HT1080 (cell line): ENCODE results near the gene PRR4. TPM values are rescaled to one million over a fixed set of nuclear protein-coding genes. Genes with fewer than 3 reads are reported as not detected.

Source experiments
- DNase-seq: peaks from one replicate; pipeline ENCODE4 v3.0.0-alpha.2; 2015; ENCODE audit warnings: low read depth
- polyA plus RNA-seq, 2 experiments: library from polyadenylated mRNA; depleted of rRNA; stranded (reverse); fragments of >200 nt; gene quantifications; 2 replicates each; pipeline ENCODE4 v1.2.3, GENCODE V29; 2015
- total RNA-seq: library from RNA; depleted of rRNA; stranded (reverse); fragments of >200 nt; shearing (Covaris generic); gene quantifications from 2 replicates; pipeline ENCODE4 v1.2.3, GENCODE V29; 2014; rRNA removed

Gene PRR4, protein sequence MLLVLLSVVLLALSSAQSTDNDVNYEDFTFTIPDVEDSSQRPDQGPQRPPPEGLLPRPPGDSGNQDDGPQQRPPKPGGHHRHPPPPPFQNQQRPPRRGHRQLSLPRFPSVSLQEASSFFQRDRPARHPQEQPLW
- 1.8 and 3.4 TPM in 2 replicates for total RNA-seq
- 0.70 and 1.7 TPM in 2 replicates for polyA plus RNA-seq (2015; cell fraction: cytosol; rRNA removed)
- polyA plus RNA-seq (2015; cell fraction: nucleus; rRNA removed) = 6.5 and 6.9 TPM in 2 replicates

GRCh38 chr12:10849425-10849878 is at the start of gene PRR4:
Gene PRR4, minus strand, starts transcription at chr12:10849475. Its CDS starts 38 bp downstream, at chr12:10849437.
- peak; percentile 94 for DNase-seq

DNA sequence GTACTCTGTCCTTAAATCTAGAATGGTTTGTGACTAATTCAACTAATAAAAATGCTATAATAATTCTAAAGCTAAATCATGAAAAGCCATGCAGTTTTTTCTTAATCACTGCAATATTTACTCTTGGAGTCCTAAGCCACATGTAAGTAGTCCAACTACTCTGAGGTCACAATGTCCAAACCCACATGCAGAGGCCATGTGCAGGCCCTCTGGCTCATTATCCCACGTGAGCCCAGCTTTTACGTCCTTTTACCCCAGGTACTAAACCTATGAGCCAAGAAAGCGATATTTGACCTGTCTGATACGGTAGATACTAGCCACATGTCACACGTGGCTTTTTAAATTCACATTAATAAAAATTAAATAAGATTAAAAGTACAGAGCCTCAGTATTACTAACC is 47.6 kb upstream of the PRR4 start:
- no peak for DNase-seq

- DNase-seq = no peak
These were observed 42.7 kb upstream of the PRR4 start for GRCh38 chr12:10891937-10892336.

- DNase-seq = no peak
These were observed 40.0 kb upstream of the PRR4 start for GRCh38 chr12:10889226-10889625.

DNA sequence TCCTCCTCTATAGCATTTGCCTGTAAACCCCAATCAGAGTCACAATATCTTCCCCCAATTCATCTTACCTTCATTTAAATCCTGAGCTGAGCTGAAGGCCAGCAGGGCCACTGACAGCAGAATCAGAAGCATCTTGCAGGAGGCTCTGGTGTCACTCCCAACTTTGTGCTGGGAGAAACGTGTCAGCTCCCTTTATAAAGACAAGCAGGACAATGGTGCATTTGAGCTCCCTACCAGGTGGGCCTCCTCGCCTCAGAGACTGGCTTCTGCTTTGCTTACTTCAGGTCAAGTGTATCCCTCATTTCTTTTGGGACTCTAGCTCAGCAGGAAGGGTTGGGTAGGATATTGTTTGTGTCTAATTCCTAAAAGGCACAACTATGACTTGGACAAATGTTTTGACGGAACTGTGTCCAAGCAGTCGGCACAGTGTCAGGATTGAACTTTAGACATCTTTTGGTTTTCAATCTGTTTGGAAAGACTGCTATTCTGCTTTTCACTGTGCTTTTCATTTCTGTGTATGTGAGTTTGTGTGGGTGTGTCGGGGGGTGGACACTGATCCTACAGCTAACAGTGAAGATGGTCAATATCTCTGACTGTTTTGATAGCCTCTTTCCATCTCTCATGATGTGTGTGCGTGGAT is 34.9 kb upstream of the PRR4 start, which contains the start of gene PRH1:
TSS of gene PRH1 (minus strand) at position 170 of the 640 bp plus-strand sequence. CDS start at position 132, 38 bp downstream.
- DNase-seq = no peak

DNA sequence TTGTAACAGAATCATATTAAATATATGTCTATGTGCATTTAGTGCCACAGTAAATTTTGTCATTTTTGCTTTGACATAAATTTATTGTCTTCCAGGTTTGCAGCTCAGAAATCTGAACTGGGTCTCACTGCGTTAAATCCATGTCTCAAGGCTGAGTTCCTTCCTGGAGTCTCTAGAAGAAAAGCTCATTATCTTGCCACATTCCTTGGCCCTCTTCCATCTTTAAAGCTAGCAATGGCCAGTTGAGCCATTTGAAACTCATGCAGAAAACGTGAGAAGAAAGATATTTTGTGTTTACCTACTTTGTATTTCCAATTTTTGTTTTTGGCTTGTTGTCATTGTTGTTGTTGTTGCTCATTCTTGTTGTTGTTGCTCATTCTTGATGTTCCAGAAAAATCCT is 24.1 kb upstream of the PRR4 start:
- DNase-seq = no peak

DNA sequence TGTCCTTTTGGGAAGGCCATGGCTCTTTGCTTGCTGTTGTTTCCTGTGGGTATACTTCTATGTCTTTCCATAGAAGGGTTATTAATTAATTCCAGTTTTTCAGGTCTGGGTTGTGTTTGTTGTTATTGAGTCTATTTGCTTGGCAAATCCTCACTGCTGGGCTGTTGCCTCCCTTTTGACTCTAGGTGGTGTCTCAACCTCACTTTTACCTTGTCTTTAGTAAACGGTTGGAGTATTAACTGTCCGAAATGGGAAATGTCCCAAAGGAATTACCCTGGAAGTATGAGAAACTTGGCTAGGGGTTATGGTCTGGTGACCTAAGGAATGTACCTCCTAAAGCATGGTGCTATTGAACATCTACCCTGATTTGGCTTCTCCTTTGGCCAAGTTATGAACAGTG is 18.1 kb upstream of the PRR4 start:
- no peak for DNase-seq

DNA sequence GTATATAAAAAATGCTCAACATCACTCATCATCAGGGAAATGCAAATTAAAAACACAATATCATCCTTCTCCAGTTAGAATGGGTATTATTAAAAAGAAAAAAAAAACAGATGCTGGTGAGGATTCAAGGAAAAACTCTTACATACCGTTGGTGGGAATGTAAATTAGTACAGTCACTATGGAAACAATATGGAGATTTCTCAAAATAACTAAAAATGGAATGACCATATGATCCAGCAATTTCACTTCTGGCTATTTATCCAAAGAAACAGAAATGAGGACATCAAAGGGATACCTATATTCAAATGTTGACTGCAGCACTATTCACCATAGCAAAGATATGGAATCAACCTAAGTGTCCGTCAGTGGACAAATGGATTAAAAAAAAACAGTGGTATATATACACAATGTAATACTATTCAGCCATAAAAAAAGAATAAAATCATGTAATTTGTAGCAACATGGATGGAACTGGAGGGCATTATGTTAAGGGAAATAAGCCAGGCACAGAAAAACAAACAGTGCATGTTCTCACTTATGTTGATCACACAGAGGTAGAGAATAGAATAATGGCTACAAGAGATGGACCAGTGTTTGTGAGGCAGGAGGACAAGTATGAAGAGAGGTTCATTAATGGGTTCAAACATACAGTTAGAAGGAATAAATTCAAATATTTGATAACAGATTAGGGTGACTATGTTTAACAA is 14.4 kb upstream of the PRR4 start:
- no peak for DNase-seq

- DNase-seq = peak; percentile 31
These were observed 12.1 kb upstream of the PRR4 start for GRCh38 chr12:10861366-10861765.

DNA sequence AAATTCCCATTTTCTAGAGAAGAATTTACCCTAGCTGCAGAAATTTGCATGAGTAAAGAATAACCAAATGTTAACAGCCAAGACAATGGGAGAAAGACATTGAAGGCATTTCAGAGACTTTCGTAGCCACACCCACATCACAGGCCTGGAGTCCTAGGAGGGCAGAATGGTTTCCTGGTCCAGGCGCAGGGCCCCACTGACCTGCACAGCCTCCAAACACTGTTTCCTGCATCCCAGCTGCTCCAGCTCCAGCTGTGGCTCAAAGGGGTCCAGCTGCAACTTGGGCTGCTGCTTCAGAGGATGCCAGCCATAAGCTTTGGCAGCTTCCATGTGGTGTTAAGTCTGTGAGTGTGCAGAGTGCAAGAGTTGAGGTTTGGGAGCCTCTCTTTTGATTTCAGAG is 6.5 kb upstream of the PRR4 start:
- DNase-seq = no peak

DNA sequence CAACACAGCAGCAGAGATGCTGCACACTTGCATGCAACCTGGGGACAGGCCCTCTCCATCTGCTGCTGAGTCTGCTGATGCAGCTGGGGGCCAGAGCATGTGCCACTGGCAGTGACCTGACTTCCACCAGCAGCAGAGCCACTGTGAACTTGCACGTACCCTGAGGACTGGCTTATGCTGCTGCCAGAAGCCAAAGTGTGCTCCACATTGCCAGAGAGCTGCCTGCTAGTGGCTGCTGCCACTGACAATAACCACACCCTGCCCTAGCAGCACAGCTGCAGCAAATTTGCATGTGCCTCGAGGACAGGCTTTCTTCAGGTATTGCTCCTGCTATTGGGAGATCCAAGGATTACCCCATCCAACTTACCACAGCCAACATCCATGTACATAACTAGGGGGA is 4.5 kb upstream of the PRR4 start:
- DNase-seq = no peak

DNA sequence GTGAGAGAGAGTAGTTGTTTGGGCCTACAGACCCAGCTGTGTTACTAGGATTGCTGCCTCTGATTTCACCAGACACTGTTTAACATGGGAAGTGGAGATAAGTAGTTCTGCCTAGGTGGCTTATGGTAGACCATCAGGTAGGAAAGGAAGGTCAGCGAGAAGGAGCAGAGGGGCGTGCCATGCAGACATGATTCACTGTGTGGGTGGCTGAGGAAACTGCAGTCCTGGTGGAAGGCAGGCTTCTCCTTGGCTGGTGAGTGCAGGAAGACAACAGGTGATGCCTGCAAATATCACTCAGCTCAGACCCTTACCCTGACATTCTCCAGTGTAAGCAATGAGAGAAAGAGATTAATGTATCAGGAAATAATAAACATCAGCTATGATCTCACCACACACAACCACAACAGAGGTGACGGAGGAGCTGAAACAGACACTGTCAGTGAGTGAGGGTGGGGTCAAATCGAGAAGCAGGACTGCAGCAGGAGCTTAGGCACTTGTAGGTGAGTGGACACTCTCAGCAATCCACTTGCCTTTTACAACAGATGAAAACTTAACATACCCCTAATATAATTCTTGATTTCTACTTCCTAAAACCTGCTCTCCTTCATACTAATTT is 2.1 kb upstream of the PRR4 start:
- DNase-seq = no peak

- DNase-seq = no peak
These were observed 1.5 kb downstream of the PRR4 start for GRCh38 chr12:10847744-10848143.

DNA sequence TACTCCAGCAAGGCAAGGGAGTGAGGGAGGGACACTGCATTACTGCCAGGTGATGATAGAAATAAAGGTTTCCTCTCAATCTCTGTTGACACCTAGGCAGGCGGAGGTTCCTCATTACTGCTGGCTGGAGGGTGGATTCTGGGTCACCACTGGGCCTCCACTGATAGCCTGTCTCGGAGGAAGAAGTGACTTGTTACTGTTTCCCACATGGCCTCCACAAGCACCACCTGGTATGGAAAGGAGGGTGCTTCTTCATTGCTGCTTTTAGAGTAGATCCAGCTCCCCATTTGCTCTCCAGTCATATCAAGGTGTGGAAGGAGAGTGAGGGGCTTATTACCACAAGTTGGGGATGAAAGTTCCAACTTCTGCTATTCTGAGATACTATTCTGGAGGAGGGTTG is 6.4 kb downstream of the PRR4 start:
- DNase-seq = no peak

- no peak for DNase-seq
These were observed 10.8 kb downstream of the PRR4 start for GRCh38 chr12:10838461-10838860.

DNA sequence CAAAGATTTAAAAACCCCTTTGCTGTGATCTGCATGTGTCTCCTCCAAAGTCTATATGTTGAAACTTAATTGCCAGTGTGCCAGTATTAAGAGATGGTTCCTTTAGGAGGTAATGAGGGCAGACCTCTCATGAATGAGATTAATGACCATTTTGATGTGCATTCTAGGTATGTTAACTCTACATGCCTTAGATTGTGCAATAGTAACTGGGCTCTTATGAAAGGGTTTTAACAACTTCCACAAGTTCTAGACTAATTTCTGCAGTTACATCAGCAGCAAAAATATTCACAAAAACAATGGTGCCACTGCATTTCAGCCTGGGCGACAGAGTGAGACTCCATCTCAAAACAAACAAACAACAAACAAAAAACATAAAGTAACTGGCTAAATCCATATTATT is 19.3 kb downstream of the PRR4 start:
- DNase-seq = no peak

DNA sequence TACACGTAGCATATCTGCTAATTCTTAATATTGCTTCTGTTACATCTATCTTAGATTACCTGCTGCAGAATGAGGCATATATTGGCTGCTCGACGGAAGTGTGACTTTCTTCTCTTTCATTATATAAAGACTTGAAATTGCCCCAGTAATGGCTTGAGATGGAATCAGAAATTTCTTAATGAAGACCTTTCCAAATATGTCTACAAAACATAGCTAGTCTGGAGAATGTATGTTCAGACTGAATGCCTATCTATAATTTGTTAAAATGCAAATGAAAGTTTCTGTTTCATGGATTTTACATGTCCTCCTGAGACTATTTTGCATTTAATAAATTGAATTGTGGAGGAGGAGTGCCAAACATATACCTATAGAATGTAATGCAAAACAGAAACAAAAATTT is 23.0 kb downstream of the PRR4 start, which contains the start of gene TAS2R10:
TSS of gene TAS2R10 (minus strand) at position 101 of the 400 bp plus-strand sequence. CDS start at position 12, 89 bp downstream.
- DNase-seq = no peak

DNA sequence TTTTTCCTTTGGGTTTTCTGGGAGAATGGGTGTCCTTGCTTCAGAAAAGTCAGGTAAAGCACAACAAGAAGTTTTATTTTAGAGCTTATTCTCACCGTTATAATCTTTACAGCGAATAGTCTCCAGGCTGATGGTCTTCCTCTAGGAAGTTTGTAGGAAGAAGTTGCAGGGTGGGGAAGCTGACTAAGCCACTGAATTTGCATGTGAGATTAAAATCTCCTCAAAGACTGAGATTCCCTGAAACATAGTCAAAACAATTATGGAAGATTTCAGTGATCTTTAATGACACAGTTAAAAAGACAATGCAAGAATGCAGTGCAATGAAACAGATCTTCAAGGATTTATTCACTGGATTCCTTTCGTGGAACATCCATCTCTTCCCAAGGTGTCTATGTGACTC is 24.3 kb downstream of the PRR4 start:
- DNase-seq = no peak

GRCh38 chr12:10811883-10812536 is 37.3 kb downstream of the PRR4 start:
- no peak for DNase-seq

DNA sequence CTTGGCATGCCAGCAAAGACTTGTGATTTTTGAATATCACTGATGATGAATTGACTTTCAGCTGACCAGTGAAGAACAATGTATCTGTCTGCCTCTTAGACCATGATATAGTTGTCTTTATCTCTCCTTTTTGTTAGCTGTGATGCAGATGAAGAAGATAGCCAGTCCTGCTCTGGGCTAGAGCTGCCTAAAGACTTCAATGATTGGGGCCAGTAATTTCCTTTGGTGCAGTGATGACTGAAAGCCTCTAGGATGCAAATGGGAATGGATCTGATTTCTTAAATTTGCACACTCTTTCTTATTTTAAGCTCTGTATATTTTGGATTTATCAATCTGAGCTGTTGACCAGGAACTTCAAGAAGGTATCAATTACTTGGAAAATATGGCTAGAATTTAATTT is 39.2 kb downstream of the PRR4 start, which contains the start of gene TAS2R9:
TSS of gene TAS2R9 (minus strand) at position 101 of the 400 bp plus-strand sequence. CDS start at position 8, 93 bp downstream.
- no peak for DNase-seq

GRCh38 chr12:10807186-10807585 is 42.1 kb downstream of the PRR4 start, which contains the start of gene TAS2R8:
Gene TAS2R8, minus strand, starts transcription at chr12:10807286. Its CDS starts 306 bp downstream, at chr12:10806980.
- no peak for DNase-seq
